Testis (tissue), 3 donors: ENCODE data around the gene STARD3NL. TPM values are rescaled to one million over a fixed set of nuclear protein-coding genes. Genes with fewer than 3 reads are reported as not detected.

Experiments used
- DNase-seq: peaks from one replicate; pipeline ENCODE4 v3.0.0-alpha.2; 2019
- H3K27ac ChIP-seq, 2 donors: fragments of 200-600 bp; sonication (generic); one replicate each; pipeline ENCODE4 v1.5.1; 2019
- H3K27me3 ChIP-seq: fragments of 200-600 bp; sonication (generic); one replicate; pipeline ENCODE4 v1.5.1; 2019
- H3K36me3 ChIP-seq: fragments of 200-600 bp; sonication (generic); one replicate; pipeline ENCODE4 v1.5.1; 2017; ENCODE audit warnings: low read depth; ENCODE audit errors: missing control alignments
- H3K4me1 ChIP-seq: fragments of 200-600 bp; sonication (generic); one replicate; pipeline ENCODE4 v1.5.1; 2019
- H3K4me3 ChIP-seq, 2 donors: fragments of 200-600 bp; sonication (generic); one replicate each; pipeline ENCODE4 v1.5.1; 2017 to 2019
- H3K9me3 ChIP-seq: fragments of 200-600 bp; sonication (generic); one replicate; pipeline ENCODE4 v1.5.1; 2017
- CTCF ChIP-seq, 3 experiments: fragments of 450-650 bp in 2 of 3; fragments of 200-600 bp in 1 of 3; sonication (generic) in 1 of 3; IDR thresholded peaks; one replicate each; pipeline ENCODE4 v1.5.1; 2016 to 2019; ENCODE audit warnings: antibody characterized with exemption in 3 of 3, mild to moderate bottlenecking in 2 of 3, moderate library complexity in 1 of 3
- POLR2A ChIP-seq: fragments of 450-650 bp; IDR thresholded peaks from one replicate; pipeline ENCODE4 v1.6.1; 2017; ENCODE audit warnings: antibody characterized with exemption, mild to moderate bottlenecking, moderate library complexity
- WGBS, 2 donors: methylation state at CpG; one replicate each; pipeline ENCODE4 v1.1.5; 2018; 5-methylcytosine and 5-hydroxymethylcytosine counted together
- intact Hi-C: fragments of 100-400 bp; cut with DNase I; formaldehyde crosslinking; loops from one replicate; pipeline ENCODE4 v1.15.1; 2023; ENCODE audit warnings: low total_unique reads
- polyA plus RNA-seq: library from polyadenylated mRNA; stranded (reverse); fragments of 350-450 nt; fragmentation: Illumina TruSeq; extraction: RNeasy Lipid Tissue Mini Kit (QIAGEN cat#74804); gene quantifications from one replicate; pipeline ENCODE4 v1.2.3, GENCODE V29; 2014; ENCODE audit warnings: low read depth, low replicate concordance; ENCODE audit not compliant: insufficient read depth
- total RNA-seq, 2 donors: library from RNA; depleted of rRNA; stranded (reverse); fragments of >200 nt; gene quantifications; one replicate each; pipeline ENCODE4 v1.2.3, GENCODE V29; 2016

STARD3NL gene
- total and polyA plus RNA-seq, 3 donors from 2014 or later: 52.2 to 66.1 (median 60.4) TPM

- Histone ChIP-seq H3K4me3 (no peak overlapping the region), H3K4me1 (no peaks in the 10 kb centered on the region), H3K9me3 (no peaks in the 10 kb centered on the region), H3K36me3 (no peaks in the 10 kb centered on the region), H3K27me3 (no peaks in the 10 kb centered on the region), H3K27ac (no peak overlapping the region)
- no peak for DNase-seq
- TF ChIP-seq CTCF (IDR thresholded peaks at IDR 0.05) (no peak), POLR2A (no peak)
- intact Hi-C loops: no loop called here
- 71 to 96% methylated on average over 5 of the region's 5 CpGs for WGBS, 2 donors
These were observed 28.0 kb downstream of the STARD3NL start for GRCh38 chr7:38206071-38206470.

- Histone ChIP-seq H3K27ac (no peak overlapping the region), H3K4me3 (no peak overlapping the region), H3K9me3 (no peaks in the 10 kb centered on the region), H3K27me3 (no peaks in the 10 kb centered on the region), H3K36me3 (no peaks in the 10 kb centered on the region), H3K4me1 (no peaks in the 10 kb centered on the region)
- 85 to 96% methylated on average over 1 of the region's 1 CpG for WGBS, 2 donors
- no peak for DNase-seq
- intact Hi-C loops: no loop called here
- no peak for TF ChIP-seq POLR2A
These were observed 29.8 kb downstream of the STARD3NL start for GRCh38 chr7:38207843-38208242.

GRCh38 chr7:38211486-38211885 is 33.4 kb downstream of the STARD3NL start:
- H3K4me1 ChIP-seq: peaks cover 9% of the 10 kb centered on the region
- no peaks in the 10 kb centered on the region for H3K36me3 ChIP-seq
- no peak overlapping the region for H3K4me3 ChIP-seq
- H3K9me3 ChIP-seq: no peaks in the 10 kb centered on the region
- no peak for TF ChIP-seq CTCF (IDR thresholded peaks at IDR 0.05)
- TF ChIP-seq POLR2A: no peak
- H3K27ac ChIP-seq: no peak overlapping the region
- DNase-seq: no peak
- intact Hi-C loops: loop anchor here (10.0 kb wide), 1 partner anchor 97 kb away; no protein-coding TSS in a partner anchor
- no peaks in the 10 kb centered on the region for H3K27me3 ChIP-seq
- 97% methylated on average over 1 of the region's 1 CpG for WGBS, 2 donors

- H3K27ac ChIP-seq: no peak overlapping the region
- H3K9me3 ChIP-seq: no peaks in the 10 kb centered on the region
- no peaks in the 10 kb centered on the region for H3K36me3 ChIP-seq
- peaks cover 9% of the 10 kb centered on the region for H3K4me1 ChIP-seq
- intact Hi-C loops: loop anchor here (10.0 kb wide), 1 partner anchor 97 kb away; no protein-coding TSS in a partner anchor
- TF ChIP-seq POLR2A (no peak), CTCF (IDR thresholded peaks at IDR 0.05) (no peak)
- no peaks in the 10 kb centered on the region for H3K27me3 ChIP-seq
- H3K4me3 ChIP-seq: no peak overlapping the region
- WGBS, 2 donors: 57 to 70% methylated on average over 3 of the region's 3 CpGs
- DNase-seq: no peak
These were observed 33.9 kb downstream of the STARD3NL start for GRCh38 chr7:38211940-38212339.

- Histone ChIP-seq H3K36me3 (no peaks in the 10 kb centered on the region), H3K9me3 (no peaks in the 10 kb centered on the region), H3K27me3 (no peaks in the 10 kb centered on the region), H3K4me1 (peaks cover 9% of the 10 kb centered on the region), H3K27ac (no peak overlapping the region), H3K4me3 (no peak overlapping the region)
- DNase-seq: no peak
- intact Hi-C loops: loop anchor here (10.0 kb wide), 1 partner anchor 100 kb away; no protein-coding TSS in a partner anchor
- 43 to 67% methylated on average over 1 of the region's 1 CpG for WGBS, 2 donors
- TF ChIP-seq POLR2A (no peak), CTCF (IDR thresholded peaks at IDR 0.05) (no peak)
These were observed 37.1 kb downstream of the STARD3NL start for GRCh38 chr7:38215115-38215514.
